NCI-H1436 treated with DMSO at 0.1 percent for 48 hours (cell line): ENCODE results near the gene GRB2.

Source experiments
- DNase-seq: peaks from one replicate; lab custom pipeline; 2025; lab: John Stamatoyannopoulos, UW

The GRB2 gene

DNA sequence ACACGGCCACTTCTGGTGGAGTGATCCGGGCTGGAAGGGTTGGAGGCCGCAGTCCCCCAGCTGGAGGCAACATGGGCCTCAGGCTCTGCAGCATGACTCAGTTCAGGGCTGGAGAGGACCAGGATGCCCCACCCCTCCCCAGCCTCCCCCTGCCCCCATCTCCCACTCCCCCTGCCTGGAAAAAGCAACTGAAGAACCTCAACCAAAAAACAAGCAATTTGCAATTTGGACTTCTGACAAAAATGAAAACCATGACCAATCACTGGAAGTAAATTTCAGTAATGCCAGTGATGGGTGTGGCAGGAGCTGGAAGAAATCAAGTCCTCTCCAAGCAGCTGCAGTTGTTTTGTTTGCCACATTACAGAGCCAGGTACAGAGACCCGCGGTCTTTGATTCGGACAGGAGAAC lies 127.8 kb downstream of the GRB2 start:
- no peak for DNase-seq

DNA sequence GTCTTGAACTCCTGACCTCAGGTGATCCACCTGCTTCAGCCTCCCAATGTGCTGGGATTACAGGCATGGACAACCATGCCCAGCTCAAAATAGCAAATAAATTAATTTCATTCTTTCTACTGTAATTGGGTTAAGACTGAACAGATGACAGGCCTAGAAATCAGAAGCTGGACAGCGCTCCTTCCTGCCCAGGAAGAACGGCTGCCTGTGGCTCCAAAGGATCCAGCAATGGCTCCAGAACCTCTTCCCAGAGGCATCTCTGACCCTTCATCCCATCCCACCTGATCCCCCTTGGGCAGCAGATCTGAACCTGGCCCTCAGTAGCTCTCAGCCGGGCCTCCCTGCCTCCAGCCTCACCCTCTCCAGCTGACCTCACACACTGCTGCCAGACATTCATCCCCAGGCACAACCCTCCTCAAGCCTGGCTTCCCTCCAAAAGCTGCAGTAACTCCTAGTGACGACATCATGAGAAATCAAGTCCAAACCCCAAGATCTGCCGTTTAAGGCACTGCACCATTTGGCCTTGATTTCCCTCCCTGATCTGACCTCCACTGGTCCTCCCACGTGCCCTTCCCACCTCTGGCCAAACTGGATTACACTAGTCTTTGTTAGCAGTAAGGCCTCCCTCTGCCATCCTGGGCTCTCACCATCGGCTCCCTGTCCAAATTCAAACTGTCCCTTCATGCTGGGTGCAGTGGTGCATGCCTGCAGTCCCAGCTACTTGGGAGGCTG lies 131.3 kb downstream of the GRB2 start:
- DNase-seq, result no peak

DNA sequence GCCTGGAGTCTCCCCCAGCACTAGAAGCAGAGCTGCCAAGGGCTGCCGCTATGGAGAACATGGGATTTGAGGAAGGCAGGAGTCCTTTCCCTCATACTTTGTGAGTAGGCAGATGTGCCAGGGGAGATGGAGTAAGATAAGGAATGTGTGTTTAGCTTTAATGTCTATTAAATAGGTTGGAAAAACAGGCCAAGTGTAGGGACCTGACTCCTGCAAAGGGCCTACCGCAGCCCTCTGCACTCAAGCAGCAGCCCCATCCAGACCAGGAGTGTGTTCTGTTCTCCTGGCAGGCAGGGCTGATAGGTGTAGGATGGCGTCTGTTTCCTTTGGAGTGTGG lies 132.7 kb downstream of the GRB2 start:
- no peak for DNase-seq

DNA sequence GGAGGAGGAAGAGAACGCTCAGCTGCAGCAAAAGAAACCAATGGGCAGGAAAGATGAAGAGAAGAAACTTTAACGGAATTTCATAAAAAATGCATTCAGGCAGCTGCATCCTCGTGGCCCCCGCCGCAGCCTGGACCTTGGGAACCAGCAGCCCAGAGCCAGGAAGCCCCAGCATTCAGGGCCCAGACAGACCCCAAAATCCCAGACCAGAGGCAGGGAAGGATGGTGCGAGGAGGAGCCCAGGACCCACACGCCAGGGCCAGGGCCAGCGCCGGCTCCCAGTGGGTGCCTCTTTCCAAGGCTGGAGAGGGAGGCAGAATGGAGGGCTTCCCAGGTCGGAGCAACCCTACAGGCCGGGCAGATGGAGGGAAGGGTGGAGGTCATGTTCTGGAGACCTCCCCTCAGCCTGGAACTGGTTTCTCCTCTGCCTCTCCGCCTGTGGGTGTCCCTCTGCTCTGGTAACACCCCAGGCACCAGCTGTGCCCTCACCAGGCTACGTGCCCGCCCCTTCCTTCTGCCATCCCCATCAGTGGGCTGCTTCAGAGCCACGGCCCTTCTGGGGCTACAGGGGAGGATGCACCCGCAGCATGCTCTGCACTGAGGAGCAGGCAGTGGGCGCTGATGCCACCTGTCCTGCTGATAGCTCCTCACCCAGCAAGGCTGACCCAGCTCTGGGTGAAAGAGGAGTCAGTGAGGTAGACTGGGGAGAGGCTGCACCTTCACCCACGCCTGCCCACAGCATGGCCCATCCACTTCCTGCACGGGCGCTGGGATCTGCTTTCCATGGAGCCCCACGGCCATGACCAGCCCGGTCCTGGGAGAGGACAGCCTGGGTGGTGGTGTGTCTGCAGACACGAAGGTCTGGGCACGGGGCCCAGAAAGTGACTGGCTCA lies 133.3 kb downstream of the GRB2 start:
- DNase-seq, result no peak

GRCh38 chr17:75271233-75271954 lies 134.1 kb downstream of the GRB2 start:
- no peak for DNase-seq

DNA sequence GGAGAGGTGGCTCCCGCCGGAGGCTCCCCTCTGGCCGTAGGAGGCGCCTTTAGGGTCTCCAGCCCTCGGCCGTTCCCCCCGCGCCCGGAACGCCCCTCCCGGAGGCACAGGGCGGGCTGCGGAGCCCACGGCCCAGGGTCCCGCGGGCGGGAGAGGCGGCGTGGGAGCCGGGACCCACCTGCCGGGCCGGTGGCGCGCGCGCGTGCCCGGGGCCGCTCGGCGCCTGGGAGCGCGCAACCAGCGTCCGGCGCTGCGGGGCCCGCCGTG lies 134.6 kb downstream of the GRB2 start, which contains the start of gene MIF4GD:
TSS of gene MIF4GD (minus strand) at position 266 of the 267 bp plus-strand sequence. CDS start 1,036 bp downstream, outside the sequence.
- DNase-seq, result no peak

DNA sequence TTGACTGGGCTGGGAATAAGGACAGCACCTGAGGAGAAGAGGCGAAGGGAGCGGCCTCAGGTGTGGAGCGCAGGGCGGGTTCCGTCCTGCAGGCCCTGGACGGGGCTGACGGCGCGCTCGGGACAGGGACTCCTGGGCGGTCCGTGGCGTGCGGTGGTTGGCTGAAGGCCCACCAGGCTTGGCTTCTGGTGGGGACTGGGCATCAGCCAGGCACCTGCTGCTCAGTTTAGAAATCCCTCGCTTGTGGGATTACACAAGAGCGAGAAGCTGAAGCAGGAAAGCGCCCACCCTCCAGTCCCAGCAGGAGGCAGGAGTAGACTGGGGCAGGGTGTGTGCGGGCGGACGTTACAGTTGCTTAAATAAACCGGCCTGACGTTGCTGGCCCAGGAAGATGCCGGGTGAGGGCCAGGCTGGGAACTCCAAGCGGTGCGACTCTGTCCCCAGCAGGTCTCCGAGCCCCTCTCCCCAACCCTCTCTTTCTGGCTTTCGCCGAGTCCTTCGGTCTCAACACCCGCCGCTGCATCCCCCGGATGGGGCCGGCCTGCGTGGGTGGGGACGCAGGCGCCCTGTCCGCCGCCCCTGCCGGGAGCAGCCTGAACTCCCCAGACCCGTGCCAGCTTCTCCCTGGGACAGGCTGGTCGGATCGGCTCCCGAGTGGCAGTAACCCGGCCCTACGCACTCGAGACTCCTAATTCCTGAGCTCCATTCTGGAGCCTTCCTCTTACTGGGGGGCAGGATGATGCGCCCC lies 135.1 kb downstream of the GRB2 start:
- DNase-seq, result no peak

DNA sequence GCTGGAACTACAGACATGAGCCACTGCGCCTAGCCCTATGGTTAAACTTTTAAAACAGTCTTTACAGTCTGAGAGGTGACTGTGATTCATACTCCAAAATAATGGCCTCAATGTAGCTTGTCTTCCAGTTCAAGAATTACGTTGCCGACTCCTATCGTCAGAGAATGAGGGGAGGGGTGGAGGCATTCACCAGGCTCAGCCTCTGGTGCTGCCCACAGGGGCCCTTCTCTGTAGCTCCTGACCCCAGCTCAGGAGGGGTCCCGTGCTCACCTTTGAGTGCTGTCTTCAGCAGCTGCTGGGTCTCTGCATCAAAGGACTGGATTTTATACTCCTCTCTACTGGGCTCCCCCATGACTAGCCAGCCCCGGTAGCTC lies 135.6 kb downstream of the GRB2 start:
- DNase-seq, result no peak
